Right atrium auricular region (tissue), 2 donors: ENCODE data around the gene VILL. TPM values are rescaled to one million over a fixed set of nuclear protein-coding genes. Genes with fewer than 3 reads are reported as not detected.

Source experiments
- DNase-seq: peaks from one replicate; pipeline ENCODE4 v3.0.0-alpha.2; 2019; ENCODE audit warnings: low spot score
- H3K27ac ChIP-seq, 2 donors: fragments of 200-600 bp; sonication (generic); 1 replicate in 1 of 2; 2 replicates in 1 of 2; pipeline ENCODE4 v1.5.1; 2016 to 2019
- H3K27me3 ChIP-seq, 2 donors: fragments of 200-600 bp; sonication (generic); one replicate each; pipeline versions ENCODE4 v1.5.1 to v1.6.0; 2017 to 2019
- H3K36me3 ChIP-seq: fragments of 200-600 bp; sonication (generic); one replicate; pipeline ENCODE4 v1.5.1; 2016
- H3K4me1 ChIP-seq, 2 donors: fragments of 200-600 bp; sonication (generic); one replicate each; pipeline versions ENCODE4 v1.5.1 to v1.6.0; 2017 to 2019
- H3K4me3 ChIP-seq, 2 donors: fragments of 200-600 bp; sonication (generic); 1 replicate in 1 of 2; 2 replicates in 1 of 2; pipeline ENCODE4 v1.5.1; 2017 to 2019; ENCODE audit warnings: mild to moderate bottlenecking in 1 of 2, moderate library complexity in 1 of 2
- H3K9me3 ChIP-seq, 2 donors: fragments of 200-600 bp; sonication (generic); one replicate each; pipeline ENCODE4 v1.5.1; 2019
- total RNA-seq, 2 donors: library from RNA; depleted of rRNA; stranded (reverse); fragments of >200 nt; gene quantifications; one replicate each; pipeline ENCODE4 v1.1.0, GENCODE V29; 2016
- TF ChIP-seq, protein P1 (sequence below), 2 donors: fragments of 200-600 bp; sonication (generic); IDR thresholded peaks; one replicate each; pipeline ENCODE4 v1.5.1; 2019; ENCODE audit warnings: antibody characterized with exemption in 2 of 2

Gene VILL
- total RNA-seq, 2 donors from 2014 or later: 4.2 to 12.2 TPM

- no peak for DNase-seq
- no peaks in the 10 kb centered on the region for H3K27me3 ChIP-seq
Measured at GRCh38 chr3:38043486-38043885, 52.9 kb downstream of the VILL start.

DNA sequence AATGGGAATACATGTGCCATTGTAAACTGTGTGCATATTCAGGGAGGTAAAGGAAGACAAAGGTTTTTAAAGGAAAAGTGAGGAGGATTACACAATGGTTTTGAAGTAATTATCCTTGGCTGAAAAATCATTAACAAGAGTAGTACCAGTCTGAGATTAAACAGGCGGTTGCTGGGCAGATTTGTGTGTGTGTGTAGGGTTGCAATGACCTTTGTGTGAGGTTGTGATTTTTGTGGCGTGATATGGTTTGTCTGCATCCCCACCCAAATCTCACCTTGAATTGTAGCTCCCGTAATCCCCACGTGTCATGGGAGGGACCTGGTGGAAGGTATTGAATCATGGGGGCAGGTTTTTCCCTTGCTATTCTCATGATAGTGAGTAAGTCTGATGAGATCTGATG is 55.4 kb downstream of the VILL start:
- no peak overlapping the region for H3K4me3 ChIP-seq
- TF ChIP-seq, protein P1, sequence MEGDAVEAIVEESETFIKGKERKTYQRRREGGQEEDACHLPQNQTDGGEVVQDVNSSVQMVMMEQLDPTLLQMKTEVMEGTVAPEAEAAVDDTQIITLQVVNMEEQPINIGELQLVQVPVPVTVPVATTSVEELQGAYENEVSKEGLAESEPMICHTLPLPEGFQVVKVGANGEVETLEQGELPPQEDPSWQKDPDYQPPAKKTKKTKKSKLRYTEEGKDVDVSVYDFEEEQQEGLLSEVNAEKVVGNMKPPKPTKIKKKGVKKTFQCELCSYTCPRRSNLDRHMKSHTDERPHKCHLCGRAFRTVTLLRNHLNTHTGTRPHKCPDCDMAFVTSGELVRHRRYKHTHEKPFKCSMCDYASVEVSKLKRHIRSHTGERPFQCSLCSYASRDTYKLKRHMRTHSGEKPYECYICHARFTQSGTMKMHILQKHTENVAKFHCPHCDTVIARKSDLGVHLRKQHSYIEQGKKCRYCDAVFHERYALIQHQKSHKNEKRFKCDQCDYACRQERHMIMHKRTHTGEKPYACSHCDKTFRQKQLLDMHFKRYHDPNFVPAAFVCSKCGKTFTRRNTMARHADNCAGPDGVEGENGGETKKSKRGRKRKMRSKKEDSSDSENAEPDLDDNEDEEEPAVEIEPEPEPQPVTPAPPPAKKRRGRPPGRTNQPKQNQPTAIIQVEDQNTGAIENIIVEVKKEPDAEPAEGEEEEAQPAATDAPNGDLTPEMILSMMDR (IDR thresholded peaks at IDR 0.05): no peak
- H3K27ac ChIP-seq: no peak overlapping the region
- no peaks in the 10 kb centered on the region for H3K27me3 ChIP-seq
- no peak for DNase-seq
- peaks cover 0 to 10% of the 10 kb centered on the region in 2 donors for H3K4me1 ChIP-seq
- no peaks in the 10 kb centered on the region for H3K36me3 ChIP-seq
- H3K9me3 ChIP-seq: no peaks in the 10 kb centered on the region

More at GRCh38 chr3:38043486-38043885, 52.9 kb downstream of the VILL start:
- TF ChIP-seq, protein P1 (IDR thresholded peaks at IDR 0.05): no peak
- H3K4me3 ChIP-seq: no peak overlapping the region
- H3K4me1 ChIP-seq: peaks cover 0 to 18% of the 10 kb centered on the region in 2 donors
- H3K36me3 ChIP-seq: no peaks in the 10 kb centered on the region
- no peak overlapping the region for H3K27ac ChIP-seq
- H3K9me3 ChIP-seq: no peaks in the 10 kb centered on the region

GRCh38 chr3:38046821-38047220 is 56.2 kb downstream of the VILL start:
- no peaks in the 10 kb centered on the region for H3K27me3 ChIP-seq

GRCh38 chr3:38047896-38048295 is 57.3 kb downstream of the VILL start:
- DNase-seq: no peak
- H3K4me1 ChIP-seq: peaks cover 0 to 10% of the 10 kb centered on the region in 2 donors
- no peaks in the 10 kb centered on the region for H3K9me3 ChIP-seq
- TF ChIP-seq, protein P1 (IDR thresholded peaks at IDR 0.05): no peak
- H3K27ac ChIP-seq: no peak overlapping the region
- H3K27me3 ChIP-seq: no peaks in the 10 kb centered on the region
- H3K36me3 ChIP-seq: no peaks in the 10 kb centered on the region
- no peak overlapping the region for H3K4me3 ChIP-seq

More at GRCh38 chr3:38046821-38047220, 56.2 kb downstream of the VILL start:
- no peak overlapping the region for H3K27ac ChIP-seq
- no peaks in the 10 kb centered on the region for H3K9me3 ChIP-seq
- no peak for DNase-seq
- no peaks in the 10 kb centered on the region for H3K36me3 ChIP-seq
- peaks cover 0 to 10% of the 10 kb centered on the region in 2 donors for H3K4me1 ChIP-seq
- H3K4me3 ChIP-seq: no peak overlapping the region
- TF ChIP-seq, protein P1 (IDR thresholded peaks at IDR 0.05): no peak

DNA sequence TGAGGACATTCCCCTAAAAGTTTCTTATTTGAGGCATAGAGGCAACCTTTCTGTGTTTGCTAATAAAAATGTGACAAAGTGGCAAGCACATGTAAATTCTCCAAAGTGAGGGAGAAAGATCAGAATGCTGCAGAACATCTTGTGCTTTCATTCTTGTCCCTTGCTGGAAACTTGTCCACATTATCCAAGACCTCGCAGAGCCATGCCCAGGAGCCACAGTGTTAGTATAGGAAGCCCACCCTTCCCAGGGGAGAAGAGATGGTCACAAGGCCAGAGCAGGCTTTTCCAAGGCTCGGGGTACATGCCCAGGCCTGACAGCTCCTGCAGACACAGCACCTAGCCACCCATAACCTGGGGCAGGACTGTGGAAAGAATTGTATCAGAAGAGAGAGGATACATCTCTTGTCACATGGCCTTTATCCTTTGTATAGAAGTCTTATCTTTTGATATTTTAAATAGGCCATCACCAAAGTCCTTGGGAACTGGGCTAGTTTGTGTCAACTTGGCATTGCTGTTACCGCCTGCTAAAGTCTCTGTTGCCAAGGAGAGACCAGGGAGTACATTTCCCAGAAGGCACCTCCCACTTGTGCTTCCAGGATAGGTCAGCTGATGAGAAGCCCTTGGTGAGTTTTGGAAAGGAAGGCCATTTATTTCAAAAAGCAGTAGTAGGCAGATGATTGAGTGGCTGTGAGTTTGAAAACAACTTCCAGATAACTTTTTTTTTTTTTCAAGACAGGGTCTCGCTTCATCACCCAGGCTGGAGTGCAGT is 59.0 kb downstream of the VILL start:
- Histone ChIP-seq H3K27ac (no peak overlapping the region), H3K4me1 (peaks cover 0 to 10% of the 10 kb centered on the region in 2 donors), H3K27me3 (no peaks in the 10 kb centered on the region), H3K36me3 (no peaks in the 10 kb centered on the region), H3K4me3 (no peak overlapping the region), H3K9me3 (no peaks in the 10 kb centered on the region)
- TF ChIP-seq, protein P1 (IDR thresholded peaks at IDR 0.05): no peak
- no peak for DNase-seq
